Measurements from ENCODE around the gene FGF8. TPM values are rescaled to one million over a fixed set of nuclear protein-coding genes. Genes with fewer than 3 reads are reported as not detected.
A peak's percentile ranks its signal among the peaks of the same experiment; 100 is the strongest.

The FGF8 gene
- total and polyA plus RNA-seq, 2 of the 13 experiments (the other 11 are each of a cell fraction or from before 2014, with no cell fraction given), result not detected

- no peak for TF ChIP-seq TAF15 (IDR thresholded peaks at IDR 0.05; ENCODE audit: low read depth, low read length, poor library complexity, severe bottlenecking)
- TF ChIP-seq AKNA (CRISPR knock-in tag; IDR thresholded peaks at IDR 0.05; ENCODE audit: borderline replicate concordance), result no peak
- peak; percentile 87 for TF ChIP-seq ZC3H4 (CRISPR knock-in tag; IDR thresholded peaks at IDR 0.05; ENCODE audit: borderline replicate concordance)
- no peak for TF ChIP-seq ZSCAN9 (CRISPR knock-in tag; IDR thresholded peaks at IDR 0.05; ENCODE audit: borderline replicate concordance)
- no peak for TF ChIP-seq SMAD3 (CRISPR knock-in tag; IDR thresholded peaks at IDR 0.05)
- TF ChIP-seq SRSF9 (IDR thresholded peaks at IDR 0.05; ENCODE audit: borderline replicate concordance, insufficient read depth, low read depth, low read length, poor library complexity, severe bottlenecking), result no peak
- no peak; the same call in 1 of the 2 replicates for TF ChIP-seq ZNF547 (CRISPR knock-in tag; IDR thresholded peaks at IDR 0.05)
- no peak for TF ChIP-seq PHF5A (CRISPR knock-in tag; IDR thresholded peaks at IDR 0.05; ENCODE audit: low read depth, unreplicated experiment)
- TF ChIP-seq ISX (CRISPR knock-in tag; conservative IDR thresholded peaks at IDR 0.05), result no peak
- TF ChIP-seq THAP8 (CRISPR knock-in tag; IDR thresholded peaks at IDR 0.05; ENCODE audit: borderline replicate concordance), result no peak
- no peak for TF ChIP-seq ZBTB25 (CRISPR knock-in tag; IDR thresholded peaks at IDR 0.05)
- no peak for TF ChIP-seq EED (CRISPR knock-in tag; IDR thresholded peaks at IDR 0.05)
- TF ChIP-seq CREM (IDR thresholded peaks at IDR 0.05), result no peak
- no peak for TF ChIP-seq CREM (CRISPR knock-in tag; IDR thresholded peaks at IDR 0.05)
- no peak for TF ChIP-seq GMEB2 (CRISPR knock-in tag; IDR thresholded peaks at IDR 0.05; ENCODE audit: low read depth)
- no peak for TF ChIP-seq ZNF382 (CRISPR knock-in tag; IDR thresholded peaks at IDR 0.05; ENCODE audit: borderline replicate concordance)
- peak; percentile 50; the same call in 1 of the 2 replicates for TF ChIP-seq SALL1 (CRISPR knock-in tag; IDR thresholded peaks at IDR 0.05)
- TF ChIP-seq ZNF260 (CRISPR knock-in tag; IDR thresholded peaks at IDR 0.05; ENCODE audit: borderline replicate concordance, low read depth), result no peak
- TF ChIP-seq ZBTB26 (CRISPR knock-in tag; IDR thresholded peaks at IDR 0.05; ENCODE audit: borderline replicate concordance), result no peak
Observed at GRCh38 chr10:101818872-101819633, 43.1 kb upstream of the FGF8 start (continued).
